Calu3 (cell line): Measurements from ENCODE around the gene MORF4L1. TPM values are rescaled to one million over a fixed set of nuclear protein-coding genes. Genes with fewer than 3 reads are reported as not detected.

Experiments
- BruUV-seq: library from RNA; stranded (reverse); fragments of 400-500 nt; replicated peaks from 2 replicates; lab custom pipeline; 2021; lab: Mats Ljungman, UMichigan
- CTCF ChIA-PET: fragments of 300-600 bp; sonication (Branson Sonifier 250); formaldehyde crosslinking; loops from one replicate; lab custom pipeline; 2022; ENCODE audit warnings: antibody characterized with exemption; lab: Charles Lee
- DNase-seq: peaks from one replicate; pipeline ENCODE4 v3.0.0; 2022
- H3K27ac Mint-ChIP-seq: one replicate; pipeline ENCODE4 v1.8.0; 2022; ENCODE audit warnings: mixed read lengths; ENCODE audit not compliant: unreplicated experiment
- H3K27me3 Mint-ChIP-seq: one replicate; pipeline ENCODE4 v1.8.0; 2022; ENCODE audit warnings: mixed read lengths; ENCODE audit not compliant: unreplicated experiment
- H3K36me3 Mint-ChIP-seq: one replicate; pipeline ENCODE4 v1.8.0; 2022; ENCODE audit warnings: mild to moderate bottlenecking, moderate library complexity, mixed read lengths; ENCODE audit not compliant: insufficient read depth, unreplicated experiment
- H3K4me1 Mint-ChIP-seq: one replicate; pipeline ENCODE4 v1.8.0; 2022; ENCODE audit warnings: mild to moderate bottlenecking, low read depth, mixed read lengths; ENCODE audit not compliant: unreplicated experiment
- H3K4me3 Mint-ChIP-seq: one replicate; pipeline ENCODE4 v1.8.0; 2022; ENCODE audit warnings: mild to moderate bottlenecking, low read depth, moderate library complexity, mixed read lengths; ENCODE audit not compliant: unreplicated experiment
- H3K9me3 Mint-ChIP-seq: one replicate; pipeline ENCODE4 v1.8.0; 2022; ENCODE audit warnings: low read depth, mixed read lengths; ENCODE audit not compliant: unreplicated experiment
- intact Hi-C: fragments of 100-400 bp; cut with micrococcal nuclease; formaldehyde crosslinking; loops from one replicate; pipeline ENCODE4 v1.10.0; 2022; ENCODE audit not compliant: unreplicated experiment
- total RNA-seq: library from RNA; stranded (reverse); gene quantifications from 2 replicates; pipeline ENCODE4 v1.2.3, GENCODE V29; 2022
- TF ChIP-seq, protein P1 (sequence below): fragments of 200-600 bp; IDR thresholded peaks from one replicate; pipeline ENCODE4 v1.8.0; 2022; ENCODE audit warnings: antibody characterized with exemption; ENCODE audit not compliant: unreplicated experiment

The MORF4L1 gene
- total RNA-seq, 1 experiment from 2014 or later = 335 TPM

DNA sequence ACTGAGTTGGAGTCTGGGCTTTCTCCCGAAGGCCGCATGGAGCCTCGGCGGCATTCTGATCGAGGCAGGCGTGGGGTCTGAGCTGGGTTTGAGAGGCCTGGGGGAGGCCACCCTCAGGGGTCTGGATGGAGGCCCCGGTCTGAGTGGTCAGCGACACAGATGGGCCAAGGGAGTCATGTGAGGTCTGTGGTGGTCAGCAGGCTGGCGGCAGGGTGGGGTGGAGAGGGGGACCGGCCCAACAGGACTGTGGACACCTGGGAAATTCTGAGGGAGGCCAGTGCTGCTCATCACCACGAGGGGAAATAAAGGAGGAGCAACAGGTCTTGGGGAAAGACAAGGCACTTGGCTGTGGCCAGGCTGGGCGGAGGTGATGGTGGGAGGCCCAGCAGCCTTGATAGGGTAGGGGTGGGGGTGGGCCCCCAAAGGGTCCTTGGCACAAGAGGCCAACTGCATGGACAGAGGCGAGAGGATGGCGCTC lies 56.0 kb downstream of the MORF4L1 start:
- no peak overlapping the region for H3K4me3 Mint-ChIP-seq
- intact Hi-C loops = no loop called here
- TF ChIP-seq, protein P1, sequence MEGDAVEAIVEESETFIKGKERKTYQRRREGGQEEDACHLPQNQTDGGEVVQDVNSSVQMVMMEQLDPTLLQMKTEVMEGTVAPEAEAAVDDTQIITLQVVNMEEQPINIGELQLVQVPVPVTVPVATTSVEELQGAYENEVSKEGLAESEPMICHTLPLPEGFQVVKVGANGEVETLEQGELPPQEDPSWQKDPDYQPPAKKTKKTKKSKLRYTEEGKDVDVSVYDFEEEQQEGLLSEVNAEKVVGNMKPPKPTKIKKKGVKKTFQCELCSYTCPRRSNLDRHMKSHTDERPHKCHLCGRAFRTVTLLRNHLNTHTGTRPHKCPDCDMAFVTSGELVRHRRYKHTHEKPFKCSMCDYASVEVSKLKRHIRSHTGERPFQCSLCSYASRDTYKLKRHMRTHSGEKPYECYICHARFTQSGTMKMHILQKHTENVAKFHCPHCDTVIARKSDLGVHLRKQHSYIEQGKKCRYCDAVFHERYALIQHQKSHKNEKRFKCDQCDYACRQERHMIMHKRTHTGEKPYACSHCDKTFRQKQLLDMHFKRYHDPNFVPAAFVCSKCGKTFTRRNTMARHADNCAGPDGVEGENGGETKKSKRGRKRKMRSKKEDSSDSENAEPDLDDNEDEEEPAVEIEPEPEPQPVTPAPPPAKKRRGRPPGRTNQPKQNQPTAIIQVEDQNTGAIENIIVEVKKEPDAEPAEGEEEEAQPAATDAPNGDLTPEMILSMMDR = no peak
- peaks cover 8% of the 10 kb centered on the region for H3K4me1 Mint-ChIP-seq
- no peaks in the 10 kb centered on the region for H3K9me3 Mint-ChIP-seq
- H3K27me3 Mint-ChIP-seq = no peaks in the 10 kb centered on the region
- BruUV-seq = no TSS peak
- no peak for DNase-seq
- peak overlapping the region; percentile 56 for H3K27ac Mint-ChIP-seq
- CTCF ChIA-PET = interaction anchor here (0.7 kb wide), 1 partner anchor 16 kb away, joined by 5 read pairs; the partner anchor contains the start of gene CTSH
- H3K36me3 Mint-ChIP-seq = peaks cover 65% of the 10 kb centered on the region

DNA sequence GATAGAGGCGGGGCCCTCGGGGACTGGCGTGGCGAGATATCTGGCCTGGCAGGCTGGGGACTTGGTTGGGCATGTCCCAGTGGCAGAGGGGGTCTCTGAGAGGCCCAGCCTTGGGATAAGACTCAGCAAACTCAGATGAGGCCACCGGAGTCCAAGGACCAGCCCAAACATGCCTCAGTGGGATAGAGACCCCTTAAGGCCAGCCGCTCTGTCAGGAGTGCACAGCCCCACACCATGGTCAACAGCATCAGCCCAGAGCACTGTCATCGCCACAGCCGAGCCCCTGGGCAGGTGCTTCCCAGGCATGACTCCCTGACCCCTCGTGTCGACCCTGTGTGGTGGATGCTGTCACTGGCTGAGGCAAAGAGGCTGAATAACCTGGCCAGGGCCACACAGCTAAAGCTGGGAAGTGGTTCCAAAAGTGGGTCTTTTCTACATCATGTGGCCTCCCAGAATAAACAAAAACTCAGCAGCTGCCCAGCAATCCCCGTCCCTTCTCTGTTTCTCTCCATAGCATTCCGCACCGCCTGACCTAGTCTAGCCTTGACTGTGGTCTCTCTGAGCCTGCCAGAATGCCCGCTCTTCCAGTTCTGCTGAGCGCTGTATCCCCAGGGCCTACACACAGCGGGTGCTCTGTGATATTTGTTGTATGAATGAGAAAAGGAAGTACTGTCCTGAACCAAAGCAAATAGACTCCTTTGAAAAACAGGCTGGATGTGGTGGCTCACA lies 57.0 kb downstream of the MORF4L1 start:
- DNase-seq = no peak
- Mint-ChIP-seq H3K9me3 (no peaks in the 10 kb centered on the region), H3K4me1 (peaks cover 8% of the 10 kb centered on the region), H3K36me3 (peaks cover 64% of the 10 kb centered on the region), H3K27me3 (no peaks in the 10 kb centered on the region), H3K27ac (no peak overlapping the region), H3K4me3 (no peak overlapping the region)
- TF ChIP-seq, protein P1 = no peak
- no TSS peak for BruUV-seq
- CTCF ChIA-PET = no interaction called here
- intact Hi-C loops = no loop called here

DNA sequence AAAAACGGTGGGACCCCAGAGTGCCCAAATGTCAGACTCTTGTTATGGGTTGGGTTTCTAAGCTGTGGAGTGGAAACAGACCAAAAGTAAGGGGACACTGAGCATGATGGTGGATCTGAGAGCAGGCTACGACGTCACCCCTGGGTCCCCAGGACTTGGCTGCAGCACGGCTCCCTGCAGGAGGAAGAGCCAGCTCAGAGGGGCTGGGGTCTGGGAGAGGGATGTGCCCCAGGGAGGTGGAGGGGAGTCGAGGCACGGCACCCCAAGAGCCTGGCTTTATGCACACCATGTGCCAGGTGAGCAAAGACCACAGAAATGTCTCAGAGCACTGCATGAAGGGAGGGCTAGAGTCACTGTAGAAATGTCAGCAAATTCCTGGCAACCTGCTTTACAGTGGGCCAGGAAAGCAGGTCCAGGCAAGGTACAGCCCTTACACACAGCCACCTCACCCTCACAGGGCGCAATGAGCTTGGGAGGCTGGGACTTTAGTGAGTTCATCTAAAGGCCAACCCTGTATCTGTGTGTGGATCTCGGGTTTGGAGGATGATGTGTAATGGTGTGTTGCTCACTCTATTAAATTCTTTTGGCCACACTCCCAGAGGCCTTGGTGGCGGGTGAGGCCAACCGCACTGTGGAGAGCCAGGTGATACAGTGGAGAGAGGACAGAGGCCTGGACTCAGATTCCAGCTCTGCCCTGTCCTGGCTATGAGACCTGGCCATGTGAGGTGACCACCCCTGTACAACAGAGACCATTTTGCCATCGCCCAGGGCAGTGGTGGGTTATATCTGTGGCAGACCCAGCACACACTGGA lies 58.1 kb downstream of the MORF4L1 start:
- Mint-ChIP-seq H3K27me3 (no peaks in the 10 kb centered on the region), H3K9me3 (no peaks in the 10 kb centered on the region), H3K27ac (no peak overlapping the region), H3K4me1 (peaks cover 8% of the 10 kb centered on the region), H3K36me3 (peaks cover 63% of the 10 kb centered on the region), H3K4me3 (no peak overlapping the region)
- peak; percentile 40 for DNase-seq
- TF ChIP-seq, protein P1 = no peak
- CTCF ChIA-PET = interaction anchor here (0.8 kb wide), 1 partner anchor 19 kb away, joined by 4 read pairs; no protein-coding TSS in a partner anchor
- intact Hi-C loops = no loop called here
- BruUV-seq = no TSS peak

DNA sequence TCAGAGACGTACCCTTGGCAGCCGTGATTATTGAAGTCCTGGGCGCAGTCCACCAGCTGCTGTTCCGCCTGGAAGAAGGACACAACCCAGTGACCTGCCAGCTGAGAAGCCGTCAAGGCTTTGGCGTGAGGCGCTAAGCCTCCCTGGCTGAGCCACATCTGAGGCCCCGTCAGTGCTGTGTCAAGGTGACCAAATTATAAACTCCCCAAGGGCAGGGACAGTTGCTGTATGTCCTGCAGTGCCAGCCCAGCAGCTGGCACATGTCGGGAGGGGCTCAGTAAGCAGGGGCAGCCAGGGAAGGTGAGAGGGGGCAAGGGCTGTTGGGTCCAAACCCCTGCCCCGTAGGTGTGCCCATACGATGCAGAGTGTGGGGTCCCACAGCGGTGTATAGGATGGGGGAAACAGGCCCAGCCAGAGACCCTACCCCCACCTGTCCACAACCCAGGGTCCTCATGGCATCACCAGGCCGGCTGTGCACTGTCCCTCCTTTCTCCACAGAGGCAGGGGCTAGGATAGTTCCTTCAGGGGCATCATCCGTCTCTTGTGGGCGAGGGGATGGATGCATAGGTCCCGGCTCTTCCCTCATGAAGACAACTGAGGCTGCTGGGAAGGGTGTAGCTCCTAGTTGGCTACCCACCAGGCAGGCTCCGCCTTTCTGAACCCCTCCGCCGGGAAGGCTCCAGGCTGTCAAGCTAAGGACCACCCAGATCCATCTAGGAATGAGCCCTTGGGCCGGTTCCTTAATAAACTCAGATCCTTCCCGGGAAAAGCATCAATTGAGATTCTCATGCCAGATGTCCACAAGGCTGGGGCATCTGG lies 59.0 kb downstream of the MORF4L1 start:
- DNase-seq = no peak
- H3K27me3 Mint-ChIP-seq = no peaks in the 10 kb centered on the region
- H3K36me3 Mint-ChIP-seq = peaks cover 66% of the 10 kb centered on the region
- H3K27ac Mint-ChIP-seq = no peak overlapping the region
- intact Hi-C loops = no loop called here
- no peak overlapping the region for H3K4me3 Mint-ChIP-seq
- TF ChIP-seq, protein P1 = no peak
- H3K4me1 Mint-ChIP-seq = peaks cover 8% of the 10 kb centered on the region
- CTCF ChIA-PET = interaction anchor here (0.8 kb wide), 1 partner anchor 18 kb away, joined by 4 read pairs; no protein-coding TSS in a partner anchor
- H3K9me3 Mint-ChIP-seq = no peaks in the 10 kb centered on the region
- no TSS peak for BruUV-seq
